Activated CD4-positive, alpha-beta T cell treated with anti-CD3 and anti-CD28 coated beads for 48 hours (primary cell): ENCODE measurements around the gene SPATA46.

ENCODE experiments used
- DNase-seq: peaks from one replicate; pipeline ENCODE4 v3.0.0-alpha.2; 2020

Gene SPATA46

DNA sequence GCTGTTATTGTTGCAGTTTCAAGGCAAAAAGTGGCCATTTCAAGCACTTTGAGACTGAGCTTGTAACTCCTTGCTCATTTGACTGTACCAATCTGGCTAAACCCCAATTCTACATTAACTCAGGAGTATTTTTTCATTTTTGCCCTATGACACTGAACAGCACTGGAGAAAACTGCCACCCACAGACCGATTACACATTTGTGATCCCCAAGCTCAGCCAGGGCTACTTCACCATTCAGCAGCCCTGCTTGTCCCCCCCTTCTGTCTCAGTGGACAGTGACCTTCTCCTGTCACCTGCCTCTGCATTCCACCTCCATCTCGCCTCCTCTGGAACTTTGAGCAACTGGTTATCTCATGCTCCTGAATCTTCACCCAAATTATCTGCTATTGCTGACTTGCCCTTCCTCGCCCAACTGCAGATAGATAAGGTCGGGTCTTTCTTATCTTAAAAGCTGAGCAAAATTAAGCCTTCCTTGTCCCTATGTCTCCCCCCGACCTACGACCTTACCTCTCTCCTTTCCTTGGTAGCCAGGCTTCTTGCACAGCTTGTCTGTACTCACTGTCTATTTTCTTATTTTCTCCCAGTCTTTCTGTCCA is 25.3 kb downstream of the SPATA46 start:
- no peak for DNase-seq

DNA sequence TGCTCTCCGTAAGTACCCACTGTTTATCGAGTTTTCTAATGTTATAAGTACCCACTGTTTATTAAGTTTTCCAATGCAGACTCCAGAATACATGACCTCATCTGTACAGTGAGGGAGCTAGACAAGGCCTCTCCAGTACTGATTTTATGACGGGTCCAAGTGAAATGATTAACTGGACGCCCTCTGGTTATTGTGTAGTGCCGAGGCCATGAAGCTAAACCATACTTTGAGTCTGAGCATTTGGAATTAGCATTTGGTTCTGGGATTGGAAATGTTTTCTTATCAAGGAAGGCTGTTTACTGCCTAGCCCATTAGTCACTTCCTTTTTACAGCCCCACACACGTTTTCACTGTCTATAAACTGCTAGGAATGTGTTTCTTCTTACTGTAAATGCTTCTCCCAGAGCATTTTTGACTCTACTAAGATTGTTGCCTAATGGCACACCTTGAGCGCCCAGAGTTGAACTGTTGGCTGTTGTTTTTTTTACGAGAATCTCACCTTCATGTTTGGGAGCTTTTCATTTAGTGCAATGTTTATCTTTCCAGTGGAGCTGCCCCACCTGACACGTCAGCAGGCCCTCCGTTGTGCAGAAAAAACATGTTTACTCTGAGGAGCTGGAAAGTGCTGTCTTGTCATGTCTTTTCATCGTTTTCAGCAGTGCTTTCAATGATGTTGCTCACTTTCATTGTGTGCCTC is 26.9 kb downstream of the SPATA46 start:
- DNase-seq: no peak

DNA sequence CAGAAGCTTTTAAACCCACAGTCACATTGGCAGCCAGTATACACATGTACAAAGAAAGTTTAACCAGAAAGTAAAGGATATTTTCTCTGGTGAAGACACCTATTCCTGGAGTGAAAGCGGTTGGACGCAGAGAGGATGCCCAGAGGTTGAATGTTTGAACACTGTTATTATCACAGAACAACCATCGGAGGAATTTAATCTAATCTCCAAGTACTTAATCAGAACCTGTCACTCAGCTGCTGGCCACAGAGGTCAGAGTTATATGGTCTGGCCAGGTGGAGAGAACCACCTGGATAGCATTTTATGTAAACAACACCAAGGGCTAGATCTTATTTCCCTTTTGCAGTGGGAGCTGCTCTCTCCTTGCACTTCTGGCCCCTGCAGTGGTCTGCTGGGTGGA is 29.4 kb downstream of the SPATA46 start:
- no peak for DNase-seq

DNA sequence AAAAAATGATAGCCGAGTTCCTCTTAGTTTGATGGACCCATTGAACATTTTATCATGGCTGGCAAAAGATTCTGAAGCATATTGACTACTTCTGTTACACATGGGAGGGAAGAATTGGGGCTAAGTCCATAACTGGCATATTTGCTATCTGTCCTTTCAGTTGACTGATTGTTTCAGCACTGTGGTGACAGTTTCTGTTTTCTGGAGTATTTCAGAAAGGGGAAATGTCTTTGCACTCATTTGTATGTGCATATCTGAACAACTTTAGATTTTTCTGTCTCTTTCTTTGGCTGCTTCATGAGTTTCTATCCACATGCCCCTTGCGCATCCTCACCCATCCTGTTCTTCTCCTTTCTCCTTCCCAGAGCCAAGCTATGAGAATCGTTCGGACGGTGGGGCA is 33.2 kb downstream of the SPATA46 start:
- DNase-seq: no peak

DNA sequence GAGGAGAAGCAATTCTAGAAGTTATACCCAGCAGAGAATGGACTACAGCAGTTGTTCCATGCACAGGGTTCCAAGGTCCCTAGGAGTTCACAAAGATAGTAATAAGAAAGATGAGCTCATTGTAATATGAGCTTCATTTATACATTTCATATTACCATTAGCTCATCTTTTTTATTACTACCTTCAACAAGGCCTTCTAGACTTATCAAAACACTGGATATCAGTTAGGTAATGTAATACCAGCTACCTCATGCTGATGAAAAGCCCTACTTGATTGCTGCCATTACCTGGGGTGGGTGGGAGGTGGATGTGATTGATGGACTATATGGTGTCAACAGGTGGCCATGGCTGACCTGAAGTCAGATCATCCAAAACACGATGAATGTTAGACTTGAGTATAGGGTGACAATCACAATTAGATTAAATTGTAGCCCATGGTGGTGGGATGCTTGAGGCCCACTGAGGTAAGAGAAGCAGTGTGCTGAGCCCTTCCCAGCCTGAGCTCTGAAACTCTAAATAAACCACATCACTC is 34.1 kb downstream of the SPATA46 start:
- no peak for DNase-seq

DNA sequence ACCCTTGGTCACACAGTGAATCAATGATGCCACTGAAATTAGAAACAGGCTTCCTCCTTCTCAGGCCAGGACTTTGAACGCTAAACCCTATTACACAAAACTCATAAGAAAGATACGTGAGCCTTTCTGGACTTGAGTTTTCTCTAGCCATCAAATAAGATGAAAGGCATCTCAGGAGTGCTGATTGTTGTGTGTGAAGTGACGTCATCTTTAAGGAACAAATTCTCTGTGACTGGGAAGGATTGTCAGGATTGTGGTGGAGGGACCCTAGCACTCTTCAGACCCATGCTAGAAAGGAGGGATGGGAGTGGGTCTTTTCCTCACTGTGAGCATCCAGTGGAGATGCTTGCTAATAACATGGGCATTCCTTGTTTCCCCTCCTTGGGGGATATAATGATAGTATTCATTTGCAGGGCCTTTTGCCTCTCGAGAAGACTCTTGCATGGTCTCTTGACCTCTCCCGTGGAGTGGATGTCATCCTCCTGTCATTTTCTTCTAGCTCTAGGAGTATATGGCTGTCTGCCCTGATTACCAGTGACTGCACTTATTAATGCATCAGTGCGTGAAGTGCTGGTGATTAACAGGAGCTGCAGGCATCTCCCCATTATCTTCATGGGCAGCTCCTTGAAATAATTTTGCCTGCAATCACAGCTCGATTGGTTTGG is 39.9 kb downstream of the SPATA46 start:
- no peak for DNase-seq

DNA sequence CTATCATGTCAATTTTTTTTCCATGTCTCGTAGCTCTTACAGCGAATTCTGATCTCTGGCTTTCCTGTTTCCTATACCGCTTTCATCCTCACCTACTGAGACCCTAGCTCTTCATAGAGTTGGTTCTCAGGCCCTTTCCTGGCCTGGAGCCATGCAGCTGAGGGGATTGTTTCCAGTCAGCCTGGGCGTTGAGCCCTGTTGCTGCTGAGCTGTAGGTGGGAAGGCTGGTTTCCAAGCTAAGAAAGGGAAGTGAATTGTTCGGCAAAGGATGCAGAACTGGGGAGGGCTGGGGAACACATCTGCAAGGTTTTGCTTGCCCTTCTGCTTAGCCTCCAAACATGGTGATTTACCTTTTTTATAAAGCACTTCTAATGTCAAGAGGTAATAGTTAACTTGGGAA is 41.5 kb downstream of the SPATA46 start:
- DNase-seq: no peak

DNA sequence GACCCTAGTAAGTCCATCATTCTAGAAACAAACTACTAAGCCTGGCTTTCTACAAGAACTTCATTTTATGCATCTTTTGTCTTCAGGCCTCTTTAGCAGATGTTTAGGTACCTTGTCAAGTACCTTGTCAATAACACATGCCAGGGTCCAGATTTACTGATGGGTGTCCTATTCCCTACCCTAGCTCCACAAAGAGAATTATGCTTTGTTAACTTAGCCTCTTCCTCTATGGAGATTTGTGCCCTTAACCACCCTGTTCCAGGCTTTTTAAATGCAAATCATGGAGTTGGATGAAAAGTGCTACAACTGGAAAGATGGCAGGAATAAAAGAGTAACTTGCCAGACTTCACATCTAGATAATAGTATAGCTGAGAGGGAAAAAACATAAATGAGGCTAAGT is 42.7 kb downstream of the SPATA46 start:
- no peak for DNase-seq

DNA sequence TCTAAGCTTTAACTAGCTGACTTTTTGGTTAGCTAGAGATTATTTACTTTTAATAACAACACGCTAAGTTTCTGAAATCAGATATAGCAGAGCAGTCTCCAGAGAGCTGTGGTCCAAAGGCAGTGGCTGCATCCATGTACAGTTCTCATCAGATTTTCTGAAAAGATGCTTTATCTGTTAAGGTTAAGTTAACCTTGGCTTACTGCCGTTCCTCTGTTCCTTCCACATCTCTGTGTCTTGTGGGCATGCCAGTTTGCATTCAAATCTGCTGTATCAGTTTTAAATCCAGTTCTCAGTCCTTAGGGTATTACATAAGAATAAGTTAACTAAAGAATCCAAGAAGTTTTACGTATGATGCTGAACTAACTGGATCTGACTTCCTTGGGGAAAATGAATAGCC is 46.8 kb downstream of the SPATA46 start:
- DNase-seq: no peak

DNA sequence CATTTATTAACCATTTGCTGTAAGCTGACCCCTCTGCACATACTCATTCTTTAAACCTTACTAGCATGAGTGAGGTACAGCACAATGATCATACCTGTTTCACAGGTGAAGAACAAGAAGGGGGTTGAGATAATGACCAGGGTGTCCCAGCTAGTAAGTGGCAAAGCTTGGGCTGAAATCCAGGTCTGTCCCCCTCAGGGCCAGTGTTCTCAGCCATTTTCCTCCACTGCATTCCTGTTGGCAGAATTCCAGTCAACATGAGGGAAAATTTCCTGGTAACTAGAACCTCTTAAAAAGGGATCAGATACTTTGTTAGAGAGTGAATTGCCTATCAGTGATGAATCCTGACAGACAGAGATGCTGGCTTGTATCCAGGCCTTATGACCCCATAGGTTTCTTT is 48.1 kb downstream of the SPATA46 start:
- no peak for DNase-seq

DNA sequence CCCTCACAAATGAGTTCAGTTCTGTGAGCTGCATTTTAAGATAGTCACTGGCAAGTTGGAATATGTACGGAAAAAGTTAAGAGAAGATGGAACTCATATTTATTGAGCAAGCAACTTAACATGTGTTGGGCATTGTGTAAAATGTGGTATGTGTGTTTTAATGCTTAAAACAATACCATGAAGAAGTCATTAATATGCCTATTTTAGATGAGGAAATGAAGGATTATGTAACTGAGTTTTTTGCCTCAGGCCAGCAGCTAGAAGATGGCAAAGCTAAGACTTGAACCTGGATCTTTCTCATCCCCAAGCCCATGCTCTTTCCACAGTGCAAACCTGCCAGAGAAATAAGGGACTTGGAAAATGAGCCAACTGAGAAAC is 48.9 kb downstream of the SPATA46 start:
- DNase-seq: no peak

DNA sequence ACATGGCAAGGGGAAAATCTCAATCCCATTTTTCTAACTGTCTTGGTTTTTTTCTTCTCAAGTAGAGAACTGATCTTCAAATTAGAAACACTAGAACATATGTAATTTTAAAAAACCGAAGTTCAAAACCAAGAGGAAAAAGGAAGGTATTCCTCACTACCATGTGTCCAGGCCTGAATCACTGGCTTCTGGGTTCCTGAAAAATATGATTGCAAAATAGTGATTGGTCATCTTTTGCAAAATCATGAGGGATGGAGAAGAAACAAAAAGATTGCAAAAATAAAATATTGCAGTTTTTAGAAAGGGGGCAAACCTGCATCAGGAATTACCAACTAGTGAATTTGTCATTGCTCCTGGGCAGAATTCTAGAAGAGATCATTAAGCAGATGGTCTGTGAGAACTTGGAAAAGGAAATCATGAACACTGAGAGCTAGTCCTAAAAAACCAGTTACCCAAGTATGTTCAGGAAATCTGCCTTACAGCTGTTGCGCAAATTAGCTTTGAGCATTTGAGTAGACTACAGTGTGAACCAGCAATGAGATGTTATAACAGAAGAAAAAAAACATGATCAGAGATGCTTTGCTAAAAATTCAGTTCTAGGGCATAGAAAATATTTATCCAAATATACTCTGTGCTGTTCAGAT is 49.4 kb downstream of the SPATA46 start:
- DNase-seq: no peak

DNA sequence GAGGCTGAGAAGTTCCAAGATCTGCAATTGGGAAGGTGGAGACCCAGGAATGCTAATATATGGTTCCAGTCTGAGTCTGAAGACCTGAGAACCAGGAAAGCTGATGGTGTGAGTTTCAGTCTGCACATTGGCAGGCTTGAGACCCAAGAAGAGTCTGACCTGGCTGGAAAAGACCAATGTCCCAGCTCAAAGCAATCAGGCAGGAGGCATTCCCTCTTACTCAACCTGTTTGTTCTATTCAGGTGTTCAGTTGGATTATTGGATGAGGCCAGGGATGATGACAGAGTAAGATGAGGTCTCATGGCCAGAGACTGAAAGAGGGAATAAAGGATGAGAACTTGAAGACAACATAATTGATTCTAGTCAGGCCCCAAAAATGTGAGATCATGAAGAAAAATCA is 50.1 kb downstream of the SPATA46 start:
- DNase-seq: no peak

DNA sequence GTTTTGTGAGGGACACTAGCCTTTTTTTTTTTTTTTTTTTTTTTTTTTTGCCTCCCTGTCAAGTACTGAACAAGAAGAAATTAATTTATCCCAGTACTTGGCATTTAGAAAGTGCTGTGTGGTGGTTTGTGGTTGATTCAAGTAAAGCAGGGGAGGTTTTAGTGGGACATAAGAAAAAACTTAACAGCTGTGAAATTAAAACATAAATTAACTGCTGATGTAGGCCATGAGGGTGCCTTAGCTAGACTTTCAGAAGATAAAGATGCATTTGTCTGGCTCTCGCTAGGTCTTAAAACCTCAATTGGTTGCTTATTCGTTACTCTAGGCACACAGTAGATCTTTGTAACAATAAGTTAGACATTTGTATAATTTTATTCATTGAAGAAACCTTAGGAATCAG is 52.3 kb downstream of the SPATA46 start:
- DNase-seq: no peak
